Activated naive CD4-positive, alpha-beta T cell treated with anti-CD3 and anti-CD28 coated beads for 36 hours (primary cell): ENCODE data around the gene SEZ6. TPM values are rescaled to one million over a fixed set of nuclear protein-coding genes. Genes with fewer than 3 reads are reported as not detected.

ENCODE experiments used
- CTCF ChIA-PET: fragments of 350-600 bp; sonication (Branson Sonifier 250); formaldehyde crosslinking; loops from one replicate; lab custom pipeline; 2021; ENCODE audit warnings: antibody characterized with exemption; lab: Charles Lee
- DNase-seq: peaks from one replicate; pipeline ENCODE4 v3.0.0-alpha.2; 2020
- H3K27ac Mint-ChIP-seq: one replicate; pipeline ENCODE4 v1.8.0; 2021; ENCODE audit warnings: mild to moderate bottlenecking, mixed read lengths
- H3K27me3 Mint-ChIP-seq: one replicate; pipeline ENCODE4 v1.8.0; 2021; ENCODE audit warnings: low read depth, mixed read lengths
- H3K36me3 Mint-ChIP-seq: one replicate; pipeline ENCODE4 v1.8.0; 2021; ENCODE audit warnings: low read depth, mixed read lengths
- H3K4me1 Mint-ChIP-seq: one replicate; pipeline ENCODE4 v1.8.0; 2021; ENCODE audit warnings: low read depth, mixed read lengths
- H3K4me3 Mint-ChIP-seq: one replicate; pipeline ENCODE4 v1.8.0; 2021; ENCODE audit warnings: mild to moderate bottlenecking, moderate library complexity, mixed read lengths
- H3K9me3 Mint-ChIP-seq: one replicate; pipeline ENCODE4 v1.8.0; 2021; ENCODE audit warnings: mixed read lengths
- intact Hi-C: fragments of 100-400 bp; cut with micrococcal nuclease; formaldehyde crosslinking; loops from one replicate; pipeline ENCODE4 v1.15.1; 2023
- total RNA-seq, 2 experiments: library from RNA; stranded (reverse); gene quantifications; one replicate each; pipeline ENCODE4 v1.2.3, GENCODE V29; 2021

The SEZ6 gene
- total RNA-seq, 2 experiments from 2014 or later = not detected

GRCh38 chr17:28949185-28950016 is 56.4 kb downstream of the SEZ6 start:
- Mint-ChIP-seq H3K27ac (peak overlapping the region; percentile 97), H3K4me3 (peak overlapping the region; percentile 96), H3K9me3 (no peaks in the 10 kb centered on the region), H3K36me3 (peaks cover 33% of the 10 kb centered on the region), H3K27me3 (no peaks in the 10 kb centered on the region), H3K4me1 (peaks cover 45% of the 10 kb centered on the region)
- intact Hi-C loops = loop anchor here (1.0 to 10.0 kb wide), 8 partner anchors 9 to 375 kb away; partner anchors contain the start of genes ALDOC, FAM222B, PIGS and SDF2
- peak; percentile 82 for DNase-seq
- CTCF ChIA-PET = interaction anchor here (0.6 to 6.0 kb wide), 12 partner anchors 11 to 406 kb away, joined by 3 to 39 read pairs (median 4); partner anchors contain the start of genes NEK8 and TLCD1

GRCh38 chr17:28948873-28949184 is 57.0 kb downstream of the SEZ6 start:
- no peak for DNase-seq
- Mint-ChIP-seq H3K9me3 (no peaks in the 10 kb centered on the region), H3K4me1 (peaks cover 51% of the 10 kb centered on the region), H3K4me3 (peak overlapping the region; percentile 96), H3K27me3 (no peaks in the 10 kb centered on the region), H3K27ac (peak overlapping the region; percentile 97), H3K36me3 (peaks cover 34% of the 10 kb centered on the region)
- intact Hi-C loops = loop anchor here (1.0 kb wide), 3 partner anchors 9 to 101 kb away; no protein-coding TSS in a partner anchor
- CTCF ChIA-PET = interaction anchor here (0.6 to 6.0 kb wide), 8 partner anchors 17 to 406 kb away, joined by 3 to 39 read pairs (median 4); partner anchors contain the start of genes NEK8 and TLCD1

- peaks cover 39% of the 10 kb centered on the region for H3K36me3 Mint-ChIP-seq
- H3K4me1 Mint-ChIP-seq = peaks cover 55% of the 10 kb centered on the region
- H3K4me3 Mint-ChIP-seq = peak overlapping the region; percentile 96
- CTCF ChIA-PET = interaction anchor here (0.6 to 6.0 kb wide), 4 partner anchors 10 to 221 kb away, joined by 3 to 39 read pairs (median 4); partner anchors contain the start of genes NEK8 and TLCD1
- DNase-seq = no peak
- H3K27ac Mint-ChIP-seq = peak overlapping the region; percentile 97
- no peaks in the 10 kb centered on the region for H3K27me3 Mint-ChIP-seq
- H3K9me3 Mint-ChIP-seq = no peaks in the 10 kb centered on the region
- intact Hi-C loops = no loop called here
Observed at GRCh38 chr17:28948342-28948741, 57.5 kb downstream of the SEZ6 start.

- Mint-ChIP-seq H3K27ac (peak overlapping the region; percentile 10), H3K27me3 (no peaks in the 10 kb centered on the region), H3K4me1 (peaks cover 61% of the 10 kb centered on the region), H3K9me3 (no peaks in the 10 kb centered on the region), H3K4me3 (peak overlapping the region; percentile 96), H3K36me3 (peaks cover 44% of the 10 kb centered on the region)
- CTCF ChIA-PET = interaction anchor here (0.6 to 6.0 kb wide), 3 partner anchors 9 to 220 kb away, joined by 3 to 39 read pairs (median 5); partner anchors contain the start of genes NEK8 and TLCD1
- DNase-seq = no peak
- intact Hi-C loops = no loop called here
Observed at GRCh38 chr17:28947639-28948038, 58.2 kb downstream of the SEZ6 start.

- Mint-ChIP-seq H3K36me3 (peaks cover 47% of the 10 kb centered on the region), H3K4me1 (peaks cover 72% of the 10 kb centered on the region), H3K9me3 (no peaks in the 10 kb centered on the region), H3K27me3 (no peaks in the 10 kb centered on the region), H3K4me3 (no peak overlapping the region), H3K27ac (peak overlapping the region; percentile 59)
- DNase-seq = no peak
- CTCF ChIA-PET = interaction anchor here (1.0 to 6.0 kb wide), 6 partner anchors 11 to 219 kb away, joined by 3 to 39 read pairs (median 6); partner anchors contain the start of genes DHRS13, NEK8 and TLCD1
- intact Hi-C loops = no loop called here
Observed at GRCh38 chr17:28946239-28946638, 59.6 kb downstream of the SEZ6 start.

GRCh38 chr17:28944862-28945741 is 60.7 kb downstream of the SEZ6 start:
- no peak for DNase-seq
- no peak overlapping the region for H3K4me3 Mint-ChIP-seq
- no peaks in the 10 kb centered on the region for H3K27me3 Mint-ChIP-seq
- no peaks in the 10 kb centered on the region for H3K9me3 Mint-ChIP-seq
- peaks cover 83% of the 10 kb centered on the region for H3K4me1 Mint-ChIP-seq
- CTCF ChIA-PET = interaction anchor here (1.5 to 6.0 kb wide), 5 partner anchors 8 to 218 kb away, joined by 5 to 39 read pairs (median 6); partner anchors contain the start of genes DHRS13, NEK8 and TLCD1
- intact Hi-C loops = no loop called here
- H3K27ac Mint-ChIP-seq = peak overlapping the region; percentile 4
- H3K36me3 Mint-ChIP-seq = peaks cover 45% of the 10 kb centered on the region

GRCh38 chr17:28944343-28944742 is 61.5 kb downstream of the SEZ6 start:
- CTCF ChIA-PET = interaction anchor here (0.8 to 3.1 kb wide), 4 partner anchors 9 to 180 kb away, joined by 3 to 12 read pairs (median 6); partner anchors contain the start of gene DHRS13
- Mint-ChIP-seq H3K36me3 (peaks cover 41% of the 10 kb centered on the region), H3K4me1 (peaks cover 91% of the 10 kb centered on the region), H3K27me3 (no peaks in the 10 kb centered on the region), H3K4me3 (no peak overlapping the region), H3K9me3 (no peaks in the 10 kb centered on the region), H3K27ac (no peak overlapping the region)
- intact Hi-C loops = no loop called here
- DNase-seq = no peak

- peaks cover 36% of the 10 kb centered on the region for H3K36me3 Mint-ChIP-seq
- no peaks in the 10 kb centered on the region for H3K9me3 Mint-ChIP-seq
- H3K4me1 Mint-ChIP-seq = peaks cover 92% of the 10 kb centered on the region
- no peak for DNase-seq
- H3K27ac Mint-ChIP-seq = no peak overlapping the region
- H3K4me3 Mint-ChIP-seq = no peak overlapping the region
- no peaks in the 10 kb centered on the region for H3K27me3 Mint-ChIP-seq
- intact Hi-C loops = no loop called here
- CTCF ChIA-PET = no interaction called here
Observed at GRCh38 chr17:28942925-28943324, 62.9 kb downstream of the SEZ6 start.

- intact Hi-C loops = no loop called here
- H3K4me1 Mint-ChIP-seq = peaks cover 90% of the 10 kb centered on the region
- DNase-seq = no peak
- no peak overlapping the region for H3K4me3 Mint-ChIP-seq
- H3K27ac Mint-ChIP-seq = no peak overlapping the region
- no peaks in the 10 kb centered on the region for H3K9me3 Mint-ChIP-seq
- peaks cover 28% of the 10 kb centered on the region for H3K36me3 Mint-ChIP-seq
- no peaks in the 10 kb centered on the region for H3K27me3 Mint-ChIP-seq
- CTCF ChIA-PET = interaction anchor here (0.7 to 1.4 kb wide), 3 partner anchors 12 to 191 kb away, joined by 4 read pairs; no protein-coding TSS in a partner anchor
Observed at GRCh38 chr17:28941251-28941650, 64.6 kb downstream of the SEZ6 start.

GRCh38 chr17:28940675-28941074 is 65.2 kb downstream of the SEZ6 start:
- Mint-ChIP-seq H3K4me1 (peaks cover 89% of the 10 kb centered on the region), H3K36me3 (peaks cover 28% of the 10 kb centered on the region), H3K9me3 (no peaks in the 10 kb centered on the region), H3K27me3 (no peaks in the 10 kb centered on the region), H3K27ac (no peak overlapping the region), H3K4me3 (no peak overlapping the region)
- intact Hi-C loops = loop anchor here (1.0 kb wide), 1 partner anchor 9 kb away; no protein-coding TSS in a partner anchor
- CTCF ChIA-PET = interaction anchor here (0.7 to 1.4 kb wide), 2 partner anchors 13 to 190 kb away, joined by 4 read pairs; no protein-coding TSS in a partner anchor
- no peak for DNase-seq

- CTCF ChIA-PET = interaction anchor here (0.7 to 1.4 kb wide), 3 partner anchors 10 to 190 kb away, joined by 3 to 5 read pairs (median 4); no protein-coding TSS in a partner anchor
- peak; percentile 24 for DNase-seq
- no peaks in the 10 kb centered on the region for H3K9me3 Mint-ChIP-seq
- H3K36me3 Mint-ChIP-seq = peaks cover 27% of the 10 kb centered on the region
- intact Hi-C loops = loop anchor here (1.0 kb wide), 1 partner anchor 9 kb away; no protein-coding TSS in a partner anchor
- peaks cover 88% of the 10 kb centered on the region for H3K4me1 Mint-ChIP-seq
- H3K27me3 Mint-ChIP-seq = no peaks in the 10 kb centered on the region
- H3K4me3 Mint-ChIP-seq = no peak overlapping the region
- no peak overlapping the region for H3K27ac Mint-ChIP-seq
Observed at GRCh38 chr17:28940142-28940541, 65.7 kb downstream of the SEZ6 start.
